Glomerular visceral epithelial cell (primary cell): ENCODE results near the gene GART.
"Not testable (repeated sequence)": the region's sequence is repeated elsewhere in the genome, so short reads cannot be mapped to it uniquely, and the experiment has no call there.

Experiments
- DNase-seq: peaks from one replicate; pipeline ENCODE4 v3.0.0-alpha.2; 2016; ENCODE audit errors: extremely low spot score

Gene GART

DNA sequence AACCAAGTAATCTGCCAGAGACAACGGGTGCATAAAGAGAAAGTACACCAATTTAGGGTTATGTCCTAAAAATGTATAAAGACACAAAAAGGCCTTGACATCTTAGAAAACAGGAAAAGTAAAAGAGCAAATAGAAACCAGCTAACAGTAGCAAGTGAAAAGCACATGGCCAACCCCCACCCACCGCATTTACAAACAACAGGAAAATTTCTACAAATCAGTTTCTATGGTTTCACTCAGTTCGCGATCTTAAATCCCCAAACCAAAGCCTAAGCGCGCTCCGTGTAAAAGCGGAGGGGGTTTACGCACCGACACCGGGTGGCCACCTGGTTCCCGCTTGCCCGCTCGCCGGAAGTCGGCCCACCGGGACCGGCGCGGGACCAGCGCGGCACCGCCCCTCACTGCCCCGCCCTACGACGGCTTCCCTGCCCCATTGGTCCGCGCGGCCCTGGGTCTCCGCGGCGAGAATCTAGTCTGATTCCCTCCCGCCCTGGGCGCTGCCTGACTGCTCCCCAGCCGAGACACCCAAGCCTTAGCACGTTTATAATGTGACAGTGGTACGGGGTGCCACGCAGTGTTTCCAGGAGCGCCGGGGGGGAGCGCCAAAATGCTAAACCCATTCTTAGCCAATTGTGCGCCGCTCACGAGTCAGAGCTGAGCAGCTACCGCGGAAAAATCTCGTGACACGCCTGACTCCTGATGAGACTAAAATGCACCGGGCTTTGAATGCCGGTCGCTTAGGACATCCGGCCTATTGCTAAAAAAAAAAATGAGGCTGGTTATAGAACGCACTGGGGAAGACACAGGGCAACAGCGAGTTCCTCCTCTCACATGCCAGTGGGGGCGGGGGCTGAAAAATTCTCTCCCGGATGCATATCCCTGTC, at the start of gene GART:
TSS of gene GART (minus strand) at position 362 of the 884 bp plus-strand sequence. CDS start 2,802 bp downstream, outside the sequence.
- DNase-seq: peak; percentile 83

DNA sequence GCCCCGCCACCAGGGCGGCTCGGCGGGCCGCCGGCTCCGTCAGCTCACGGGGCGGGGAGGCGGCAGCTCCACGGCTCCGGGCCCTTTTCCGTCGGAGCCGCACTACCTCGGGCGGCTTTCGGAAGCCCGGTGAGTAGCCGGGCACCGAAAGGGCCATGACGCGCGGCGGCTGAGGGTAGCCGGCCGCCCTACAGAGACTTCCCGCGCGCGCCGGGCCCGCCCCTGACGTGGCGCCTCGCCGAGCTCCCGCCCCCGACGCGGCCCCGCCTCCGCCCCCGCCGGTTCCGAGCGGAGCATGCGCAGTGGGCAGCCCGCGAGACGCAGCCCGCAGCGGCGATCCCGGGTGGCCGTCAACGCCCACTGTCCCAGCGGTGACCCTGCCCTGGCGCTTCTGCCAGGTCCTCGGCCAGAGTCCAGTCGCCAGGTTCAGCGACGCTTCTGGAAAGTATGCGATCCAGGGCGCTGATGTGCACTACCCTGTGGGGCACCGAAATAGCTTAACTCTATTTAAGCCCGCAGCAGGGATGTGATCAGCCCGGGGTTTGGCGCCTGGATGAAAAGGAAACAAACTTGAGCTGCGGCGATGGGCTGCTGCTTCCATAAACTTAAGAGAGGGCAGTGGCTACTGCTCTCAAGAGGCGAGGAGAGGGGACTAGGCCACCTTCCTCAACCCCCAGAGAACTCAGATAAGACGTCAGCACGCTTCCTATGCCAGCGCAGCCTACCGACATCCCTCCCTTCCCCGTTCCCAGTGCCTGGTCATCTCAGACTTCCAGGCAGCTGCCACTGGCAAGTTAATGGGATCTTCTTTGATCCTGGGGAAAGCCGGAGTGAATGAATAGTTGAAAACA, 46.8 kb upstream of the GART start, which contains the start of gene DONSON:
TSS of gene DONSON (minus strand) at position 200 of the 851 bp plus-strand sequence. CDS start at position 157, 43 bp downstream.
- peak; percentile 94 for DNase-seq

DNA sequence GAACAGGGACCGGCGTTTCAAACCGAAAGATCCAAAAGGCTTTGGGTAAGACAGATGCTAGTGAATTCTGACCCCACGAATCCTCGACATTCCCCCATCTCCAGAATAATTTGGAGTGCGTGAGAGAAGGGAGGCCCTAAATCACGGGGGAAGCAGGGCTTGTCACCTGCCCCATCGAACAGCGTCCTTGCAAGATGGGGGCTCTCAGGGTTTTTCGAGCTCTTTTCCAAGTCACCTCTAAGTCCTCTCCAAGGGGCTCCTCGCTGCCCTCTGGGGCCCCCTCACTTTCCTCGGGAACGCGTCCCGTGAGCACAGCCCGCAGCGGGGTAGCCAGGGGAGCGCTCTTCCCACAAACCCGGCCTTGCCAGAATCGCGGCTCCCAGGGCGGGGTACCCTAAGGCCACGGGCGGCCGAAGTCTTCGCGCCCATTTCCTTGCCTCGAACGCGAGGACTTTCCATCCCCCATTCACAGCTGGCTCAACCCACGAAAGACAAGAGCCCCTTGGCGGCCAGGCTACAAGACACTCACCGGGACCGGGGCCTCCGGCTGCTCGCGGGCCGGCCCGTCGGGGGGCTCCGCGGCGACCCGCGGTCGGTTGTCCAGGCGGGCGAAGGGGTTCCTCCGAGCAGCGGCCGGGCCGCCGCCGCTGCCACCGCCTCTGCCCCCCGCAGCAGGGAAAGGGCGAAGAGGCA, 46.0 kb upstream of the GART start:
- peak; percentile 53 for DNase-seq

DNA sequence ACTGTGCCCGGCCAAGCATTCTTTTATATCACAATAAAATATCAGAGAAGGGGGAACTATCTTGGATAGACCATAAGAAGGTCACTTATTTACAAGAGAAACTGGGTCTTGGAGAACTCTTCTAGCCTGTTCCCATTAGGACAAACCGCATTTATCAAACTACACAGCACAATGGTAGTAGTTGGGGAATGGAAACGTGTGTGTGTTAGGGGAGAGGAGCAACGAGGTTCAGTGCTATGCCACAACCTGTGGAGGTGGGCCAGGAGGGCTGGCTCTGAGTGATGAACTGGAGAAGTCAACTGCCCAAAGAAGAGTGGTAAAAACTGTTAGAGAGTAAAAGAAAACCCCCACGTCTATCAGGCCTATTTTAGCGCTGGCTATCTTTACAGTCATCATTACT, 45.0 kb upstream of the GART start:
- DNase-seq: no peak

DNA sequence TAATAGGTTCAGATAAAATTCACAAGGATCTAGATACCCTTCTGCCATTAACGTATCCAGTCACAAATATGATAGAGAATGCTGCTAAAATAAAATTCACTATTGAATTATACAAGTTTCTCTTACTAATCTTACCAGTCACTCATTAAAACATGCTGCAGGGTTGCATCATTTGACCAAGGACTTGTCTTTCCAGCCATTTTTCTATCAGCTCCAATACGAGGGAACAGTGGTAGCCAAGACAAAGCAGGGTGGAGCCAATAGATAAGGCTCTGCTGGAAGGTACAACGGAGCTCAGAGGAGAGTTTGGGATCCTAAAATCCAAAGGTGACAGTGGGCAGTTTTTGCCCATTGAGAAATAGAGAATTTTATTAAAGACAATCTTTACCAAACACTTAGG, 42.5 kb upstream of the GART start:
- no peak for DNase-seq

DNA sequence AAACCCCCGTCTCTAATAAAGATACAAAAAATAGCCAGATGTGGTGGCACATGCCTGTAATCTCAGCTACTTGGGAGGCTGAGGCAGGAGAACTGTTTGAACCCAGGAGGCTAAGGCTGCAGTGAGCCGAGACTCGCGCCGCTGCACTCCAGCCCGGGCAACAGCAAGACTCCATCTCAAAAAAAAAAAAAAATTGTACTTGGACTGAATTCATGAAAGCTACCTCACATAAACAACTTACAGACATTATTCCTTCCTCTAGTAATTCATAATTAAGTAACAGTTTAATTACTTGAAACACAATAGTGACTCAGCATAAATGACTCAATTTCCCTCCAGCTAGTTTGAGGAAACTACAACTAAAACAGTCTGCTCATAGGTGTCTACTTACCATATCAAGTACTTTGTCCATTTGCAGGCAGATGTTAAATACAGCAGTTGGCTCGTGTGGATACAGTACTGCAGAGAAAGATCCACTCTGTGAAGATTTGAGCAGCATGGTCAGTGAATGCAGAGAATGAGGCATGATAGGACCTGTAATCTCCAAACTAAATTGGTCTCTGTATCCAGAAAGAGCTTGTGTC, 37.1 kb upstream of the GART start:
- DNase-seq: no peak

DNA sequence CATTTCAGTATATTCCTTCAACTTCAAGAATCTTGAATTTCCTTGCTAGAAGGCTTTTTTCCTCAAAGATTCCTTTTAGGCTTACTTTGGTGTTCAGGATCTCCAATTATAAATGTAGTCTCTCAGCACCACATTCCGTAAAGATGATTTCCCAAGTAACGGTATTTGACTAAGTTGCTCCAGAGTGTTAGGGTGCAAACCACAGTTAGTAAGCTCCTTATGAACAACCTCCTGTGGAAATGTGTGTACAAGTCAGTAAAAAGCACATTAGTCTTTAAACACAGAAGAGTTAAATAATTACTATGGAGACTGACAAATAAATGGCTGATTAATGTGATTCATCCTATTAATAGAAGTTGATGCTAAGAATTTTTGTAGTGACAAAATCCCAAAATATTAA, 36.3 kb upstream of the GART start:
- DNase-seq: peak; percentile 12

DNA sequence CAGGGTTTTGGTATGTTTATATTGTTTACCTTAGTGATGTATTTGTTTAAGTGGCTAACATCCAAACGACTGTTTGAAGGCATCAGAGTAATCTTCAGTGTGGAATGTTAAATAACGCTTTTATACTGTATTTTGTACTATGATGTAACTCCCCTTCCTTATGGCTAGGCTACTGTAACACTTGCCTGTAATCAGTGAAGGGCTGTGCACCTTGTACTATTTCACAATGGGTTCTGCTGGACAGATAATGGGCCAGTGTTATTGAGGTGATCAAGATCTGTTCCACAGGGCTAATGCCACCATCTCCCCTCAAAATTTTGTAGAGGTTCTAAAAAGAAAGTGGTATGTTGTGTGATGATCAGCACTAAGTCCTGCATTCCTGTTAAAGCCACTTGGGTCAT, 34.8 kb upstream of the GART start:
- not testable (repeated sequence) for DNase-seq

DNA sequence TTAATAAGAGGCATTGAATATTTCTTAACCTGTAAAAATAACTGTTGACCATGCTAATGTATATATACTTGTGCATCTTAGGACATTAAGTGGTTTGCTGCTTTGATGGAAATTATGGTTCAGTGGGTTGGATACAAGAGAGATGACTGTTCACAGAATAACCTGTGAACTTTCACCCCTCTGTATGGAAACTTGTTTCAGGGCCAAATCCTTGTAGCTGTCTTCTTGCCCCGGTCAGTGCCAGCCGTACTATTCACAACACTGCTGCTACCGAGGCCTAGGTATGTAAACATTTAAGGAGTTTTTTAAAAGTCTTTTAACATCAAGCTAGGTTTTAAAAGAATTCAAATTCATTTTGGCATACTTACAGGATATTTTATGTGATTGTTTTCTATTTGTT, 30.4 kb upstream of the GART start:
- DNase-seq: no peak

DNA sequence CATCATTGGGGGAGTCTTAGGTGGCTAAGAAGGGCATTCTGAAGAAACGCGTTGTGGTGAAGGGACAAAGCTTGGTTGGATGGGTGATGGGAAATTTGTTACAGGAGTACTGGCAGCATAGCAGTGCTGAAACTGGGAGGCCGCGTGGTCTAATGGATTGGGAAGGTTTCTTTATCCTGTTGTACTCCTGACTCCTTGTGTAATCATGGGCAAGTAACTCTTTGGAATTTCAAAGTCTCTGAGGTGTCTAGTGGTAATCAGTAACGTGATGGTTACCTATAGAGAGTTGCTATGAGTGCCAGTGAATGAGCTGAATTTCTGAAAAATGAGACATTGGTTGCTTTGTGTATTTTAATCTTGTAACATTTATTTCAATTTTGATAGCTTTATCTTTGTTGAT, 28.1 kb upstream of the GART start:
- DNase-seq: peak; percentile 53

DNA sequence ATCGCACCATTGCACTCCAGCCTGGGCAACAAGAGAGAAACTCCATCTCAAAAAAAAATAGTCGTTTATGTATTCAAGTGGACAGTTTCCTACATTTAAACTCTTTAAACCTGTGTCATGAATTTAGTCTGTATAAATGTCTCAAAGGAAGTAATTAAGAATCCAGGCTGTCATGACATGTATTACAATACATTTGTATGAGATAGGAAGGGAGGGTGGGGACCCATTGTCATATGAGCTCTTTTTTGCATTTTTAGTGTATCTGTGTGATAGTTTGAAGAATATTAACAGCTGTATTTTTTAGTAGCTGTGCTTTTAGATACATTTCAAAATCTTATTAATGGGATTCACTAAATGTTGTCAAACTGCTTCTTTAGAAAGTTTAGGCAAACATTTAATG, 26.5 kb upstream of the GART start:
- DNase-seq: no peak

DNA sequence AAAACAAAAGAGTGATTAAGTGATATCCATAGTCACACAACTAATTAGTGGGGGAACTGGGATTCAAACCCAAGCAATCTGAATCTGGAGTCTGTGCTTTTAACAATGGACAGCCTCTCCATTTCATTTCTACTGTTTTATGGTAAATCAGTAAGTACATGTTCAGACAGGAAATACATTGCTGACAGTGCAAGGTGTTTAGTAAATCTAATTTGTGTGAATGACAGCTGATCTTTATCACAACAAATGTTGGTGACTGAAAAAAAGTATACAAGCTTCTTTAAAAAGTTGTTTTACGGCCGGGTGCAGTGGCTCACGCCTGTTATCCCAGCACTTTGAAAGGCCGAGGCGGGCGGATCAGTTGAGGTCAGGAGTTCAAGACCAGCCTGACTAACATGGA, 26.0 kb upstream of the GART start:
- no peak for DNase-seq

DNA sequence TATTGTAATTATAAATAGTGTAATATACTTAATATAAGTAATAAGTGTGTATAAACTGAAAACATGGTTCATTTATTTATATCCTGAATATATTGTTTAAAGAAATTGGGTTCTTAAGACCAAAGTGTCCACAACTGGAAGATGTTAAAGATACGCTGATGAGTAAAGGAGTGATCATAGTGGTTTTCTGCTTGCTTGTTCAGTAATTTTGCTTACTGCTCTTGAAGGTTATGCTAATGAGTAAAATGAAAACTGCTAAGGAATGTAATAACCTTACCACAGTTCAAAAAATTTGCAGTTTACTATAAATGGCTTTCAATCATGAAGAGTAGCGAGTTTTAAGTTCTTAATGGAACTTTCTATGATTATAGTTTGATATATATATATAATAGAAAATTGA, 24.6 kb upstream of the GART start:
- DNase-seq: no peak

DNA sequence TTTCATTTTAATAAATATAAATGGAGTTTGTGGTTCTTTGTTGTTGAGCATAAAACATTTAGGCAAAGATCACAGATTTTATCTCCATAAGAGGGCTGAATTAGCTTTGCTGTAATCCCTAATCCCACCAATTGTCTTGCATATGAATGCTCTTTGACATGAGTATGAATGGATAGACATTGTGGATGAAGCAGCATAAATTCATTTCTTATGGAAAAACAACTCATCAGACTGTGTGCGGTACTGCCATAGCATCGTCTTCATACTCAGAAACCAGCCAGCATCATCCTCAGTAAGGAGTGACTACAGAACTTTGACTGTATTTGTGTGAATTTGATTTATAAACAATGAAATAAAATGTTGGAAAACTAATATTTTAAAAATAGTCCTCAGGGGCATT, 20.5 kb upstream of the GART start:
- no peak for DNase-seq

DNA sequence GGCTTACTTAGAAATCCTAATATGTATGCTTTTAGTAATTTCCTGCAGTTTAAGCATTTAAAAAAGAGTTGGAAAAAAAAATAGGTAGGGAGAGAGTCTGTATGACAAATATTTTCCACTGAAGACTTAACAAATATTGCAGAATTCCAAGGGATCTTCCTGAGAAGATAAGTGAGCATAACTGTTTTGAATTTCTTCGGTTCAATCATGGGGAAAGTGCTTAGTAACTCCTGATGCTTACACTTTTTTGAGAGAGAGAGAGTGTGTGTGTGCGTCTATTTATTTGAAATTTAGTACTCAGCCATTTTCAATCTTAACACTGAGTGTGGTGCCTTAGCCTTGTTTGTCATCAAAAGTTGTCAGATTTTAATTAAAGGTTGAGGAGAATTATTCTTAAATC, 19.5 kb upstream of the GART start:
- no peak for DNase-seq

DNA sequence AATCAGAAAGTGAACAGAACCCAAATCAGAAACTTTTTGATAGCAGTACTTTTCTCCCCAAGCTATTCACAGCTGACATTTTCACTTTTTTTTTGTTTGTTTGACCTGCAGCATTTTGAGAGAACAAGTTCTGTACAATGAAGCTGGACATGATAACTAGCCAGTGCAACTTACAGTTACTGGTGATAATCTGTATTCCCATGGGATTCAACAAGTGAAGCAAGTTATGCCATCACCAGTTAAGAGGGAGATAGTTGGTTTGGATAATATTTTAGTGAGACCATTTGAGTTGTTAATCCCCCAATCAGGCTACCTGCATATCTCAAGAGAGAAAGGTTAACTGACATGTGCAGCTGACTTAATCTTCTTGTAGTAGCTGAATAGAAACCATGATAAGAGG, 19.0 kb upstream of the GART start:
- no peak for DNase-seq

DNA sequence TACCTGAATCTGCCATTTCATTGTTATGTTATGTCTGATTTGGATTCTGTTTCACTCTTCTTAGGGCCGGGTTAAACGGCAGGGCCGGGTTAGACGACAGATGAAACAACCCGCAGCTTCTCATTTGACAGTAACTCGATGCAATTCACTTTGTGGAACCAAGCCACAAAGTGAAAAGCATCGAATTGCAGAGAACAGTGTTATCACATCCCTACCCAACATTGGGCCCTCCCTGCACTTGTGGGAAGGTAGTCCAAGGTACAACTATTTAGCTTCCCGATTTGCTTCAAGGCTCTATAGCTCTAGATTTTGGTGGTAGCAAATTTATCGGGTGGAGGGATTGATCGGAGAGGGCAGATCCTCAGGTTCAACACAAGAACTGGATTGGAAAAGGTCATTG, 17.9 kb upstream of the GART start:
- DNase-seq: no peak

DNA sequence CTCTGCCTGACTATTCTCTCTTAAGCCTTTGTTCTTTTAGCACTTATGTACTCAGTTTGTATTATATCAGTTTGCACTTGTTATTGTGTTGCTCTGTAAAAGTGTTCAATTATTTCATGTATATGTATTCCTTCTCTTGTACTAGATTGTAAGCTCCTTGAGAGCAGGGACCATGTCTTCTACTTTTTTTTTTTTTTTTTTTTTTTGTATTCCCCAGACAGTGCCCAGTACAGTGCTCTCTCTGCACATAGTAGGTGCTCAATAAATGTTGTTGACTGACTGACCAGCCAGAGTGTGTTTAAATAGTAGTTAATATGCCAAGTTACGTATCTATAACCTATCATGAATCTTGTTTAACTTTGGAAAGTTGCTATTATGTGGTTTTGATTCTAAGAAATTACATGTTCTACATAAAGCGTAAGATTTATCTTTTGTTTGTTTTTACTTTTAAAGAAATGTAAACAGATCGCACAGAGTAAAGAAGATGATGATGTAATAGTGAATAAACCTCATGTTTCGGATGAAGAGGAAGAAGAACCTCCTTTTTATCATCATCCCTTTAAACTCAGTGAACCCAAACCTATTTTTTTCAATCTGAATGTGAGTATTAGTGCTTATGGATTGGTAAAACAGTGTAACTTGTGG, 17.0 kb upstream of the GART start:
- no peak for DNase-seq

DNA sequence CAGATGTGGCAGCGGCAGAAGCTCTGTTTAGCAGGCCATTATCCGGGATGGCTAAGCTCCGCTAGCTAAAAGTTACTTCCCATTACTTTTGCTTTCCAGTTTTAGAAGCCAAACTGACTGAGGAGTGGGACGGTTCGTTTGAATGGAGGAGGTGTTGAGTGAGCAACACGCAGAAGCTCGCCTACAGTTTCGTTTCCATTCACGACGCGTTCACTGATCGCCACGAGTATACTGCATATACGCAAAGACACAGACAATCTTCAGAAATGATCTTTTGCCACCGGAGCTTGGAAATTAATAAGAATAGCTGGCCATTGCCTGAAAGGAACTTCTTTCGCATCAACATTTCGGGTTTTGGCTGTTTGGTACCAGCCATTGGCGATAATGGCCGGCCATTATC, 15.5 kb upstream of the GART start:
- DNase-seq: no peak

DNA sequence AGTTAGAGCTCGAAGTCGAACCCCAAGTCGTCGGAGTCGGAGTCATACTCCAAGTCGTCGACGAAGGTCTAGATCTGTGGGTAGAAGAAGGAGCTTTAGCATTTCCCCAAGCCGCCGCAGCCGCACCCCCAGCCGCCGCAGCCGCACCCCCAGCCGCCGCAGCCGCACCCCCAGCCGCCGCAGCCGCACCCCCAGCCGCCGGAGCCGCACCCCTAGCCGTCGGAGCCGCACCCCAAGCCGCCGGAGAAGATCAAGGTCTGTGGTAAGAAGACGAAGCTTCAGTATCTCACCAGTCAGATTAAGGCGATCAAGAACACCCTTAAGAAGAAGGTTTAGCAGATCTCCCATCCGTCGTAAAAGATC, 13.0 kb upstream of the GART start:
- DNase-seq: no peak

DNA sequence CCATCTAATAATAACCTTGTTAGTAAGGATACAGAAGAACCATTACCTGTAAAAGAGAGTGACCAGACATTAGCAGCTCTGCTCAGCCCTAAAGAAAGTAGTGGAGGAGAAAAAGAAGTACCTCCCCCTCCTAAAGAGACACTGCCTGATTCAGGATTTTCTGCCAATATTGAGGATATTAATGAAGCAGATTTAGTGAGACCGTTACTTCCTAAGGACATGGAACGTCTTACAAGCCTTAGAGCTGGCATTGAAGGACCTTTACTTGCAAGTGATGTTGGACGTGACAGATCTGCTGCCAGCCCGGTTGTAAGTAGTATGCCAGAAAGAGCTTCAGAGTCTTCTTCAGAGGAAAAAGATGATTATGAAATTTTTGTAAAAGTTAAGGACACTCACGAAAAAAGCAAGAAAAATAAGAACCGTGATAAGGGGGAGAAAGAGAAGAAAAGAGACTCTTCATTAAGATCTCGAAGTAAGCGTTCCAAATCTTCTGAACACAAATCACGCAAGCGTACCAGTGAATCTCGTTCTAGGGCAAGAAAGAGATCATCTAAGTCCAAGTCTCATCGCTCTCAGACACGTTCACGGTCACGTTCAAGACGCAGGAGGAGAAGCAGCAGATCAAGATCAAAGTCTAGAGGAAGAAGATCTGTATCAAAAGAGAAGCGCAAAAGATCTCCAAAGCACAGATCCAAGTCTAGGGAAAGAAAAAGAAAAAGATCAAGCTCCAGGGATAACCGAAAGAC, 12.5 kb upstream of the GART start:
- DNase-seq: no peak
